Measurements from ENCODE around the gene TP53I11. TPM values are rescaled to one million over a fixed set of nuclear protein-coding genes. Genes with fewer than 3 reads are reported as not detected.

TP53I11 gene
- total RNA-seq, 1 experiment from 2014 or later, result 94.2 TPM

DNA sequence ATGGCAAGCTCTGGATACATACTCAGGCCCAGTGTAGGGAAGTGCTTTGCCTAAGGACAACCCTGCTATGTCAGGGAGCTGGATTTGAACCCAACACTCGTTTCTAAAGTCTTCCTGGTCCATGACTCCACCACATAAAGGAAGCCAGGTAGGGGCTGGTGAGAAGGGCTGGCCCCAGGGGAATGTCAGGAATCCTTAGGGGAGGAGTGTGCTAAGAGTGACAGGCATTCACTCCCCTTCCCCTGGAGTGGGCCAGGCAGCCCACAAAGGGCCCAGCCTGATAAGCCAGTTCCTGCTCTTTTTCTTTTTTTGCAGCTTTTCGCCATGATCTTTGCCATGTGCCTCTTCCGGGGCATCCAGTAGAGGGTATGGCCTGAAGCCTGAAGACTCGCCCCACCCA, 21.9 kb downstream of the TP53I11 start:
- no peak overlapping the region for H2BK15ac ChIP-seq (ENCODE audit: low read depth, low read length)
- no peaks in the 10 kb centered on the region for H3K9me3 ChIP-seq (ENCODE audit: control insufficient read depth, low read depth, low read length)
- H3K27me3 ChIP-seq (ENCODE audit: insufficient read depth, low read length), result no peaks in the 10 kb centered on the region
- Mint-ChIP-seq H3K36me3 (ENCODE audit: insufficient read depth in 1 of 3, low read depth in 3 of 3) (peaks cover 3 to 11% (median 9%) of the 10 kb centered on the region in 3 experiments; a peak in 6 of 7 replicates), H3K4me3 (no peak overlapping the region), H3K27me3 (ENCODE audit: low read depth) (peaks cover 8% of the 10 kb centered on the region), H3K4me1 (peaks cover 49 to 63% of the 10 kb centered on the region in 2 experiments), H3K27ac (0 out of 7 replicates have a peak overlapping the region, but pooled peaks of 1 of the 3 experiments have one; percentile 40), H3K9me3 (no peaks in the 10 kb centered on the region)
- no peak overlapping the region for H3K23ac ChIP-seq (ENCODE audit: insufficient read length, low read depth, low read length)
- TF ChIP-seq, protein P1, sequence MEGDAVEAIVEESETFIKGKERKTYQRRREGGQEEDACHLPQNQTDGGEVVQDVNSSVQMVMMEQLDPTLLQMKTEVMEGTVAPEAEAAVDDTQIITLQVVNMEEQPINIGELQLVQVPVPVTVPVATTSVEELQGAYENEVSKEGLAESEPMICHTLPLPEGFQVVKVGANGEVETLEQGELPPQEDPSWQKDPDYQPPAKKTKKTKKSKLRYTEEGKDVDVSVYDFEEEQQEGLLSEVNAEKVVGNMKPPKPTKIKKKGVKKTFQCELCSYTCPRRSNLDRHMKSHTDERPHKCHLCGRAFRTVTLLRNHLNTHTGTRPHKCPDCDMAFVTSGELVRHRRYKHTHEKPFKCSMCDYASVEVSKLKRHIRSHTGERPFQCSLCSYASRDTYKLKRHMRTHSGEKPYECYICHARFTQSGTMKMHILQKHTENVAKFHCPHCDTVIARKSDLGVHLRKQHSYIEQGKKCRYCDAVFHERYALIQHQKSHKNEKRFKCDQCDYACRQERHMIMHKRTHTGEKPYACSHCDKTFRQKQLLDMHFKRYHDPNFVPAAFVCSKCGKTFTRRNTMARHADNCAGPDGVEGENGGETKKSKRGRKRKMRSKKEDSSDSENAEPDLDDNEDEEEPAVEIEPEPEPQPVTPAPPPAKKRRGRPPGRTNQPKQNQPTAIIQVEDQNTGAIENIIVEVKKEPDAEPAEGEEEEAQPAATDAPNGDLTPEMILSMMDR (conservative IDR thresholded peaks at IDR 0.05), result no peak
- H3K4me1 ChIP-seq (ENCODE audit: insufficient read depth, low read length), result peaks cover 2% of the 10 kb centered on the region; the same call in 1 of the 2 replicates
- H2BK5ac ChIP-seq (ENCODE audit: insufficient read length, low read length), result no peak overlapping the region
- H3K79me1 ChIP-seq (ENCODE audit: insufficient read depth, low read depth, low read length, poor library complexity, severe bottlenecking), result no peaks in the 10 kb centered on the region
- no peak overlapping the region for H2AK5ac ChIP-seq (ENCODE audit: insufficient read length, low read length)
- DNase-seq, result peak; percentile 78
- H3K56ac ChIP-seq (ENCODE audit: insufficient read length, low read depth, low read length), result no peak overlapping the region
- H3K4me2 ChIP-seq (ENCODE audit: insufficient read depth, insufficient read length, low read length), result no peak overlapping the region
- no peak overlapping the region for H3K14ac ChIP-seq (ENCODE audit: insufficient read depth, low read length)
- no peak overlapping the region for H2BK20ac ChIP-seq (ENCODE audit: low read depth, low read length, poor library complexity, severe bottlenecking)
- H2BK12ac ChIP-seq (ENCODE audit: insufficient read length, low read depth, low read length), result no peak overlapping the region
- no peak overlapping the region for H3K4ac ChIP-seq (ENCODE audit: low read depth, low read length)
- H3K27ac ChIP-seq (ENCODE audit: insufficient read length, low read depth, low read length), result no peak overlapping the region
- WGBS (ENCODE audit: extremely low coverage, insufficient read length, low lambda C conversion rate), result no CpG with 5 or more reads among the region's 4 CpGs
- no peak overlapping the region for H3T11ph ChIP-seq (ENCODE audit: low read length)
- H4K8ac ChIP-seq (replicated peaks; ENCODE audit: insufficient read length, low read depth, low read length), result no peak overlapping the region
- H2AFZ ChIP-seq (ENCODE audit: low read length), result no peak overlapping the region
- no peak overlapping the region for H4K91ac ChIP-seq (ENCODE audit: insufficient read length, low read depth, low read length)
- no peak overlapping the region for H3K9ac ChIP-seq (ENCODE audit: extremely low read depth, insufficient read length, low read length)
- no peaks in the 10 kb centered on the region for H3K79me2 ChIP-seq (ENCODE audit: insufficient read depth, low read length)
- H3K23me2 ChIP-seq (ENCODE audit: insufficient read length, low read depth, low read length, poor library complexity, severe bottlenecking), result no peaks in the 10 kb centered on the region
- H4K20me1 ChIP-seq (ENCODE audit: control insufficient read depth, insufficient read depth, insufficient read length), result peaks cover 3% of the 10 kb centered on the region
- no peak overlapping the region for H2BK120ac ChIP-seq (ENCODE audit: low read depth, low read length, poor library complexity, severe bottlenecking)
- no peak overlapping the region for H3K18ac ChIP-seq (ENCODE audit: insufficient read length, low read depth, low read length)
- H4K5ac ChIP-seq (ENCODE audit: insufficient read length, low read depth, low read length), result no peak overlapping the region
